Choroid plexus epithelial cell (primary cell): Measurements from ENCODE around the gene DGKD.

ENCODE experiments used
- DNase-seq: peaks from one replicate; pipeline ENCODE4 v3.0.0-alpha.2; 2010; ENCODE audit warnings: low read depth
- H3K4me3 ChIP-seq: 2 replicates; pipeline ENCODE4 v1.5.1; 2011; ENCODE audit warnings: low read depth, mild to moderate bottlenecking, control low read depth, low read length, moderate library complexity
- TF ChIP-seq, protein P1 (sequence below): conservative IDR thresholded peaks from 2 replicates; pipeline ENCODE4 v1.5.1; 2011; ENCODE audit warnings: low read depth, mild to moderate bottlenecking, control low read depth, inconsistent platforms, low read length, moderate library complexity

The DGKD gene

DNA sequence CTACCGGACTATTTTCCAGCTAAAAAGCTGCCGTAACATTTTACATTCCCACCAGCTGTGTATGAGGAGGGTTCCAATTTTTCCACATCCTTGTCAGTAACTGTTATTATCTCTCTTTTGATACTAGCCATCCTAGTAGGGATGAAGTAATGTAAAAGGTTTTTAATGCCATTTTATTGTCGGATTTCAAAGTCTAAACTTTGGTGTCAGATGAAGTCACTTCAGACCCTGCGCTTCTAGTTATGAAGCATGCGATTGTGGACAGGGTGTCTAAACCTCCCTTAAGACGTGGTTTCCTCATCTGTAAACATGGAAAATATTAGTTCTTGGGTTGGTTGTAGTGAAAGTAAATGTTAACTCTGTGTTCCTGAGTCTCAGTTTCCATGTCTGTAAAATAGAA is 4.7 kb downstream of the DGKD start:
- H3K4me3 ChIP-seq: no peak overlapping the region
- TF ChIP-seq, protein P1, sequence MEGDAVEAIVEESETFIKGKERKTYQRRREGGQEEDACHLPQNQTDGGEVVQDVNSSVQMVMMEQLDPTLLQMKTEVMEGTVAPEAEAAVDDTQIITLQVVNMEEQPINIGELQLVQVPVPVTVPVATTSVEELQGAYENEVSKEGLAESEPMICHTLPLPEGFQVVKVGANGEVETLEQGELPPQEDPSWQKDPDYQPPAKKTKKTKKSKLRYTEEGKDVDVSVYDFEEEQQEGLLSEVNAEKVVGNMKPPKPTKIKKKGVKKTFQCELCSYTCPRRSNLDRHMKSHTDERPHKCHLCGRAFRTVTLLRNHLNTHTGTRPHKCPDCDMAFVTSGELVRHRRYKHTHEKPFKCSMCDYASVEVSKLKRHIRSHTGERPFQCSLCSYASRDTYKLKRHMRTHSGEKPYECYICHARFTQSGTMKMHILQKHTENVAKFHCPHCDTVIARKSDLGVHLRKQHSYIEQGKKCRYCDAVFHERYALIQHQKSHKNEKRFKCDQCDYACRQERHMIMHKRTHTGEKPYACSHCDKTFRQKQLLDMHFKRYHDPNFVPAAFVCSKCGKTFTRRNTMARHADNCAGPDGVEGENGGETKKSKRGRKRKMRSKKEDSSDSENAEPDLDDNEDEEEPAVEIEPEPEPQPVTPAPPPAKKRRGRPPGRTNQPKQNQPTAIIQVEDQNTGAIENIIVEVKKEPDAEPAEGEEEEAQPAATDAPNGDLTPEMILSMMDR: no peak
- no peak for DNase-seq

DNA sequence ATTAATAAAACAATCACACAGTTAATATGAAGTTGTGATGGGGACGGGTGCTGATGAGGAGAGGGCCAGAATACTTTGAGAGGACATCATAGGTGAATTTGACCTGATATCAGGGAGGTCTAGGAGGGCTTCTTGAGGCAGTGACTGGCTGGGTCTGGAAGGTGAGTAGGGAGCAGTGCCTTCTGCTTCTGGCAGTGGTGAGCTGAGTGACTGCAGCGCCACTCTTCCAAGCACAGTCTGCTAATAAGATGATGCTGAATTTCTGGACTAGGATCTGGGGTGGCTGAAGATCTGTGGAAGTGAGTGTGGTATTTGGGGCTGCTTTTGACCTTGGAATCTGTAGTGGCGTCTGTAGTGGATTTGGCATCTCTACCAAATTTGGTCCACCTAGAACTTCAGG is 5.5 kb downstream of the DGKD start:
- TF ChIP-seq, protein P1: no peak
- no peak overlapping the region for H3K4me3 ChIP-seq
- no peak for DNase-seq

DNA sequence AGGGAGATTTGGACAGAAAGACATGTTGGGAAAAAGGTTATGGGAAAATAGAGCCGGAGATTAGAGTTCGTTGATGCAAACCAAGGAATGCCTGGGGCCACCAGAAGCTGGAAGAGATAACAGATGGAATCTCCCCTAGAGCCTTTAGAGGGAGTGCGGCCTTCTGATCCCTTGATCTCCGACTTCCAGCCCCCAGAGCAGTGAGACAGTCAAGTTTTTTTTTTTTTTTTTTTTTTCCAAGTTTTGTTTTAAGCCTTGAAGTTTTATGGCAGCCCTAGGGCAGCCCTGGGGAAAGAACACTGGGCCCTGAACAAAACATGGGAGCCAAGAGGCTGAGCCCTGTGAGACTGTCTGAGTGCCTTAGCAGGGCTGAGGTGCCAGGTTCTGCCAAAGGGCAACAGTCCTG is 6.5 kb downstream of the DGKD start:
- TF ChIP-seq, protein P1: no peak
- DNase-seq: no peak
- H3K4me3 ChIP-seq: no peak overlapping the region

DNA sequence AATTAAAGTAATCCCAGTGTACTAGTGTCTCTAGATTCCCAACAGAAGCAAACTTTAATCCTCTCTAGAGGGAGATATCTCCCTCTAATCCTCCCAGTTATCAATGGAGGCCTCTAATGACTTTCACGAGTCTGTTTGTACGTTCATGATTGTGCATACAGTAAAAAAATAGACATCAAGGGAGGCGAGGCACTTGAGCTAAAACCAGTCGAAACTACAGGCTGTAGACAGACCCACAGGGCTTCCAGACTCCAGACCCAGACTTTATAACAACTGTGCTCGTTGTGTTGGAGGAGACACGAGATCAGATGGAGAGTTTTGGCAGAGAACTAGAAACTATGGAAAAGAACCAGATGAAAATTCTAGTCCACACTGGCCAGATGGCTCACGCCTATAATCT is 7.0 kb downstream of the DGKD start:
- H3K4me3 ChIP-seq: no peak overlapping the region
- TF ChIP-seq, protein P1: no peak
- DNase-seq: no peak

DNA sequence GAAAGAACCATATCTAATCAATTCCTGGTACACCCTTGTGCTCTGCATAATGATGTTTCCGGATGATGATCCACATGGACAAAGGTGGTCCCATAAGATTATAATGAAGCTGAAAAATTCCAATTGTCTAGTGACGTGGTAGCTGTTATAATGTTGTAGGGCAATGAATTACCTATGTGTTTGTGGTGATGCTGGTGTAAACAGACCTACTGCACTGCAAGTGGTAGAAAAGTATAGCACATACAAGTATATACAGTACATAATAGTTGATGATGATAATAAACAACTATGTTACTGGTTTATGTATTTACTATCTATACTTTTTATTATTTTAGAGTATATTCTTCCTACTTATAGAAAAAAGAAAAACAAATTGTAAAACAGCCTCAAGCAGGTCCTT is 8.4 kb downstream of the DGKD start:
- no peak for DNase-seq
- H3K4me3 ChIP-seq: no peak overlapping the region
- TF ChIP-seq, protein P1: no peak

DNA sequence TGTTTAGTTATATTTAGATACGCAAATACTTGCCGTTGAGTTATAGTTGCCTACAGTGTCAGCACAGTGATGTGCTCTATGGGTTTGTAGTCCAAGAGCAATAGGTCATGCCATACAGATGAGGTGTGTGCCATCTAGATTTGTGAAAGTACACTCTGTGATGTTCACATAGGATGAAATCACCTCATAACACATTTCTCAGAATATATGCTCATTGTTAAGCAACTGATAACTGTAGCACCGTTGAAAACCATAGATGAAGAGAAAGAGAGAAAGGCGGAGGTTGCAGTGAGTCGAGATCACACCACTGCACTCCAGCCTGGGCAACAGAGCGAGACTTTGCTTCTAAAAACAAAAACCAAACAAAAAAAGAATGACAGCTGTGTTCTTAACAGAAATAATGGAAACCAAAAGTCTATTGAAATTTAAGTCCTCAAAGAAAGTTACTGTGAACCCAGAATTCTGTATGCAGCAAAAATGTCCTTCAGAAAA is 9.5 kb downstream of the DGKD start:
- DNase-seq: no peak
- TF ChIP-seq, protein P1: no peak
- H3K4me3 ChIP-seq: no peak overlapping the region

DNA sequence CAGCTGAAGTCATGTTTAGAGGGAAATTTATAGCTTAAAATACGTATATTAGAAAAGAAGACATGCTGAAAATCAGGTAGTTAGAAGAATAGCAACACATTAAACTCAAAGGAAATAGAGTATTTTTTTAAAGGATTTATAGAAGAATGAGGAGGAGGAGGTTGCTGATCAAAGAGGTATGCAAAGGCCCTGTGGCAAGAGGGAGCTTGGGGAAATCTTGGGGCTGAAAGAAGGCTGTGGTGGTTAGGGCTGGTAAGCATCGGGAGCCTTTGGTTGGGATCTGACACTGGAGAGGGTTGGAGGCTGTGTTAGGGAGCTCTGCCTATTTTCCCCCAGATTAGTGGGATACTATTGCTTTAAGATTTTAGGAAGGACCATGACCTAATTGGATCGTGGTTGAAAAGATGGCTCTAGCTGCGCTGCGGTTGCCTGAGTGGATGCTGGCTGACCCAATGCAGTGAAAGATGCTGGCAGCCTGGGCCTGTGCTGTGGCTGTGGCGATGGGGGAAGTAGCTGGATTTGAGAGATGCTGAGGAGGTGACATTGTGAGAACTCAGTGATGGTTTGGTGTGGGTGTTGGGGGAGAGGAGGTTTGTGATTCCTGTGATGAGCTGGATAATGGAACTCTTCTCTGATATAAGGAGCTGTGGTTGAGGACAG is 11.7 kb downstream of the DGKD start:
- no peak for DNase-seq
- no peak overlapping the region for H3K4me3 ChIP-seq
- TF ChIP-seq, protein P1: no peak
